ENCODE results near the gene APLP1.

The APLP1 gene

GRCh38 chr19:35841961-35842595, 26.3 kb upstream of the APLP1 start:
- Histone ChIP-seq H3K27me3 (peaks cover 43 to 59% (median 54%) of the 10 kb centered on the region in 11 experiments), H3K9ac (no peak overlapping the region), H3K4me3 (no peak overlapping the region), H3K36me3 (no peaks in the 10 kb centered on the region), H3K4me2 (no peak overlapping the region), H4K20me1 (peaks cover 0 to 5% (median 0%) of the 10 kb centered on the region in 11 experiments; a peak in 1 of 22 replicates), H3K4me1 (no peaks in the 10 kb centered on the region), H3K9me3 (replicated peaks in 1 of 11) (peaks cover 12 to 45% (median 30%) of the 10 kb centered on the region in 11 experiments; a peak in 21 of 22 replicates), H3K27ac (no peak overlapping the region)
- TF ChIP-seq Cebpa-rat (IDR thresholded peaks at IDR 0.05) = no peak

GRCh38 chr19:35842666-35843272, 25.6 kb upstream of the APLP1 start:
- Histone ChIP-seq H3K4me3 (no peak overlapping the region), H3K27ac (no peak overlapping the region), H3K4me1 (no peaks in the 10 kb centered on the region), H3K4me2 (no peak overlapping the region), H3K9me3 (replicated peaks in 1 of 11) (peaks cover 12 to 45% (median 29%) of the 10 kb centered on the region in 11 experiments; a peak in 21 of 22 replicates), H4K20me1 (peaks cover 0 to 5% (median 0%) of the 10 kb centered on the region in 11 experiments; a peak in 1 of 22 replicates), H3K36me3 (no peaks in the 10 kb centered on the region), H3K9ac (no peak overlapping the region), H3K27me3 (peaks cover 49 to 65% (median 61%) of the 10 kb centered on the region in 11 experiments)
- TF ChIP-seq Cebpa-rat (IDR thresholded peaks at IDR 0.05) = no peak

GRCh38 chr19:35843676-35844481, 24.5 kb upstream of the APLP1 start:
- peaks cover 0 to 8% (median 0%) of the 10 kb centered on the region in 11 experiments; a peak in 4 of 22 replicates for H4K20me1 ChIP-seq
- peaks cover 6 to 34% (median 19%) of the 10 kb centered on the region in 11 experiments; a peak in 21 of 22 replicates for H3K9me3 ChIP-seq (replicated peaks in 1 of 11)
- no peak overlapping the region for H3K9ac ChIP-seq
- no peak for TF ChIP-seq Cebpa-rat (IDR thresholded peaks at IDR 0.05)
- H3K36me3 ChIP-seq = no peaks in the 10 kb centered on the region
- H3K27ac ChIP-seq = no peak overlapping the region
- no peak overlapping the region for H3K4me2 ChIP-seq
- no peaks in the 10 kb centered on the region for H3K4me1 ChIP-seq
- no peak overlapping the region for H3K4me3 ChIP-seq
- H3K27me3 ChIP-seq = peaks cover 57 to 76% (median 72%) of the 10 kb centered on the region in 11 experiments

- no peak overlapping the region for H3K4me2 ChIP-seq
- H4K20me1 ChIP-seq = peaks cover 0 to 16% (median 0%) of the 10 kb centered on the region in 11 experiments; a peak in 4 of 22 replicates
- 0 out of 22 replicates have a peak, but pooled peaks of 2 of the 11 experiments have one; percentile 8 to 16 for TF ChIP-seq Cebpa-rat (IDR thresholded peaks at IDR 0.05)
- H3K9me3 ChIP-seq (replicated peaks in 1 of 11) = peaks cover 0 to 27% (median 12%) of the 10 kb centered on the region in 11 experiments; a peak in 12 of 22 replicates
- H3K4me1 ChIP-seq = no peaks in the 10 kb centered on the region
- H3K9ac ChIP-seq = no peak overlapping the region
- H3K36me3 ChIP-seq = no peaks in the 10 kb centered on the region
- H3K27ac ChIP-seq = no peak overlapping the region
- peaks cover 57 to 84% (median 78%) of the 10 kb centered on the region in 11 experiments for H3K27me3 ChIP-seq
- H3K4me3 ChIP-seq = no peak overlapping the region
Observed at GRCh38 chr19:35844482-35845214, 23.7 kb upstream of the APLP1 start.

- no peak overlapping the region for H3K4me3 ChIP-seq
- H3K4me2 ChIP-seq = no peak overlapping the region
- no peak overlapping the region for H3K9ac ChIP-seq
- peaks cover 57 to 89% (median 79%) of the 10 kb centered on the region in 11 experiments for H3K27me3 ChIP-seq
- peaks cover 0 to 27% (median 12%) of the 10 kb centered on the region in 11 experiments; a peak in 12 of 22 replicates for H3K9me3 ChIP-seq (replicated peaks in 1 of 11)
- no peaks in the 10 kb centered on the region for H3K4me1 ChIP-seq
- TF ChIP-seq Cebpa-rat (IDR thresholded peaks at IDR 0.05) = peak in 1 of 11 experiments; percentile 65; a peak in 1 of 22 replicates
- H4K20me1 ChIP-seq = peaks cover 0 to 16% (median 0%) of the 10 kb centered on the region in 11 experiments; a peak in 5 of 22 replicates
- H3K27ac ChIP-seq = no peak overlapping the region
- H3K36me3 ChIP-seq = no peaks in the 10 kb centered on the region
Observed at GRCh38 chr19:35845215-35846037, 22.9 kb upstream of the APLP1 start.

- no peak overlapping the region for H3K27ac ChIP-seq
- TF ChIP-seq Cebpa-rat (IDR thresholded peaks at IDR 0.05) = no peak
- H4K20me1 ChIP-seq = peaks cover 0 to 17% (median 0%) of the 10 kb centered on the region in 11 experiments; a peak in 6 of 22 replicates
- H3K27me3 ChIP-seq = peaks cover 57 to 97% (median 81%) of the 10 kb centered on the region in 11 experiments
- no peak overlapping the region for H3K4me3 ChIP-seq
- H3K4me2 ChIP-seq = no peak overlapping the region
- no peaks in the 10 kb centered on the region for H3K36me3 ChIP-seq
- H3K9ac ChIP-seq = no peak overlapping the region
- H3K9me3 ChIP-seq (replicated peaks in 1 of 11) = peaks cover 0 to 27% (median 12%) of the 10 kb centered on the region in 11 experiments; a peak in 12 of 22 replicates
- no peaks in the 10 kb centered on the region for H3K4me1 ChIP-seq
Observed at GRCh38 chr19:35846038-35846668, 22.2 kb upstream of the APLP1 start.

- no peaks in the 10 kb centered on the region for H3K4me1 ChIP-seq
- H3K27ac ChIP-seq = no peak overlapping the region
- peaks cover 0 to 27% (median 12%) of the 10 kb centered on the region in 11 experiments; a peak in 12 of 22 replicates for H3K9me3 ChIP-seq (replicated peaks in 1 of 11)
- no peak for TF ChIP-seq Cebpa-rat (IDR thresholded peaks at IDR 0.05)
- H3K4me3 ChIP-seq = no peak overlapping the region
- no peak overlapping the region for H3K4me2 ChIP-seq
- peaks cover 0 to 21% (median 0%) of the 10 kb centered on the region in 11 experiments; a peak in 6 of 22 replicates for H4K20me1 ChIP-seq
- peaks cover 56 to 98% (median 77%) of the 10 kb centered on the region in 11 experiments for H3K27me3 ChIP-seq
- no peaks in the 10 kb centered on the region for H3K36me3 ChIP-seq
- H3K9ac ChIP-seq = no peak overlapping the region
Observed at GRCh38 chr19:35847911-35848310, 20.5 kb upstream of the APLP1 start.
